ENCODE results near the gene PTPRM.

PTPRM gene

GRCh38 chr18:8261651-8262091 lies 694.6 kb downstream of the PTPRM start:
- no peak for DNase-seq

GRCh38 chr18:8262221-8262620 lies 695.1 kb downstream of the PTPRM start:
- no peak for DNase-seq

- DNase-seq: no peak
Observed at GRCh38 chr18:8264116-8264515, 697.0 kb downstream of the PTPRM start.

GRCh38 chr18:8264861-8265411 lies 697.8 kb downstream of the PTPRM start:
- DNase-seq: no peak

- DNase-seq: no peak
Observed at GRCh38 chr18:8272254-8272653, 705.1 kb downstream of the PTPRM start.

- DNase-seq: no peak
Observed at GRCh38 chr18:8274370-8274769, 707.3 kb downstream of the PTPRM start.

GRCh38 chr18:8276406-8276805 lies 709.3 kb downstream of the PTPRM start:
- DNase-seq: no peak

- no peak for DNase-seq
Observed at GRCh38 chr18:8277270-8277669, 710.2 kb downstream of the PTPRM start.

GRCh38 chr18:8279346-8279745 lies 712.2 kb downstream of the PTPRM start:
- no peak for DNase-seq

GRCh38 chr18:8279781-8280330 lies 712.7 kb downstream of the PTPRM start:
- no peak for DNase-seq

GRCh38 chr18:8283891-8284585 lies 716.9 kb downstream of the PTPRM start:
- no peak for DNase-seq

GRCh38 chr18:8286303-8286702 lies 719.2 kb downstream of the PTPRM start:
- DNase-seq: no peak

GRCh38 chr18:8287196-8287885 lies 720.2 kb downstream of the PTPRM start:
- no peak for DNase-seq

GRCh38 chr18:8288472-8289195 lies 721.5 kb downstream of the PTPRM start:
- DNase-seq: peak; percentile 32

- no peak for DNase-seq
Observed at GRCh38 chr18:8290435-8290834, 723.3 kb downstream of the PTPRM start.

GRCh38 chr18:8290913-8291312 lies 723.8 kb downstream of the PTPRM start:
- no peak for DNase-seq

GRCh38 chr18:8293184-8293583 lies 726.1 kb downstream of the PTPRM start:
- no peak for DNase-seq

GRCh38 chr18:8296886-8297616 lies 729.9 kb downstream of the PTPRM start:
- DNase-seq: no peak

GRCh38 chr18:8298186-8298585 lies 731.1 kb downstream of the PTPRM start:
- no peak for DNase-seq

GRCh38 chr18:8299054-8299980 lies 732.2 kb downstream of the PTPRM start:
- peak; percentile 67 for DNase-seq

GRCh38 chr18:8300751-8301410 lies 733.8 kb downstream of the PTPRM start:
- no peak for DNase-seq

All from NCI-H1092 (cell line).